Stimulated activated CD4-positive, alpha-beta T cell treated with anti-CD3 and anti-CD28 coated beads, Interleukin-15, amount 100 ng/mL, for 48 hours (primary cell): ENCODE results near the gene CELF1.

ENCODE experiments used
- DNase-seq, 2 donors: peaks; one replicate each; pipeline ENCODE4 v3.0.0-alpha.2; 2020; ENCODE audit warnings: low read depth in 2 of 2

The CELF1 gene

DNA sequence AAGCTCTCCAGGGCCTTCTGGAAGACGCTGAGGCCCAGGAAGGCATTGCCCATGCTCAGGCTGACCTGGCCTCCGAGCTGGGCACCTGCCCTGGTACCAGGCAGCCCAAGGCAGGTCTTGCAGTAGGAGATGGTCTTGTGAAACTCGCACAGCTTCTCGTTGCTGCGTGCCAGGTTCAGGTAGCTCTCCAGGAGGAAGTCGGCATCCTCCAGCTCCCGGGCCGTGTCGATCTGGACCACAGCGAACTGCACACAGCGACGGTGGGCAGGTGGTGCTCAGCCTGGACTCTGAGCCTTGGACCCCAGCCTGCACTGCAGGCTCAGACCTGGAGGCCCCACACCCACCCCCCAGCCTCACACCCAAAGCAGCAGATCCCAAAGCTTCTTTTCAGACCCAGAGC is 105.0 kb downstream of the CELF1 start:
- no peak for DNase-seq

DNA sequence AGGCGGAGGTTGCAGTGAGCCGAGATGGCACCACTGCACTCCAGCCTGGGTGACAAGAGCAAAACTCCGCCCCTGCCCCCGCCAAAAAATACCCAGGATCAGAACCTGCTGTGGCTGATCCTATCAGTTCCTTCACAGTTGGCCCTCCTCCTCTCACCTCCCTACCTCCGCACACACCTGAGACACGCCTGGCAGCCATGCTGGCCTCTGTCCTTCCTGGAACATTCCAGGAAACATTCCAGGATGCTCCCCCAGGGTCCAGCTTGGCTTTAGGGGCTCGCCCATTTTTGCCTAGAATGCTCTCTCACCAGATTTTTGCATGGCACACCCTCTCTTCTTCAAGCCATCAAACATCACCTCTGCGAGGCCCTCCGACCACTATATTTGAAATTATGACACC is 106.1 kb downstream of the CELF1 start:
- DNase-seq, result no peak

DNA sequence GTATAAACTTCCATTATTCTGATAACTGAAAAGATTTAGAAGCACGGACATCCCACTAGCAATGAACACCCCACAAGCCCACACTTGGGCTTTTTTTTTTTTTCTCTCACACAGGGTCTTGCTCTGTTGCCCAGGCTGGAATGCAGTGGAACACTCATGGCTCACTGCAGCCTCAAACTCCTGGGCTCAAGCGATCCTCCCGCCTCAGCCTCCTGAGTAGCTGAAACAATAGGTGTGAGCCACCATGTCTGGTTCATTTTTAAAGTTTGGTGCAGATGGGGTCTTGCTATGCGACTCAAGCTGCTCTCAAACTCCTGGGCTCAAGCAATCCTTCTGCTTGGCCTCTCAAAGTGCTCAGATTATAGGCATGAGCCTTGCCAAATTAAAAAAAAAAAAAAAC is 107.1 kb downstream of the CELF1 start:
- DNase-seq, result no peak

DNA sequence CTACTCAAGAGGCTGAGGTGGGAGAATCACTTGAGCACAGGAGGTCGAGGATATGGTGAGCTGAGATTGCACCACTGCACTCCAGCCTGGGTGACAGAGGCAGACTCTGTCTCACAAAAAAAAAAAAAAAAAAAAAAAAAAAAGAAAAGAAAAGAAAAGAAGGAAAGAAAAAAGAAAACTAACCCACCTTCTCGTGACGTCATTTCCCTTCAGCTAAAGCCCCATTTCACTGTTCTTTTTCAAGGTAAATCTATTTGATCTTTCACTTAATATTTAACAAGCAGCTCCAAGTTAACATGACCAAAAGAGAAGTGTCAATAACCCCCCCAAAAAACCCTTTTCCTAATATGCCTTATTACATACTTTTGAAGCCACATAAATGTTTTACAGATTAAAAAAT is 109.1 kb downstream of the CELF1 start:
- DNase-seq, result no peak

DNA sequence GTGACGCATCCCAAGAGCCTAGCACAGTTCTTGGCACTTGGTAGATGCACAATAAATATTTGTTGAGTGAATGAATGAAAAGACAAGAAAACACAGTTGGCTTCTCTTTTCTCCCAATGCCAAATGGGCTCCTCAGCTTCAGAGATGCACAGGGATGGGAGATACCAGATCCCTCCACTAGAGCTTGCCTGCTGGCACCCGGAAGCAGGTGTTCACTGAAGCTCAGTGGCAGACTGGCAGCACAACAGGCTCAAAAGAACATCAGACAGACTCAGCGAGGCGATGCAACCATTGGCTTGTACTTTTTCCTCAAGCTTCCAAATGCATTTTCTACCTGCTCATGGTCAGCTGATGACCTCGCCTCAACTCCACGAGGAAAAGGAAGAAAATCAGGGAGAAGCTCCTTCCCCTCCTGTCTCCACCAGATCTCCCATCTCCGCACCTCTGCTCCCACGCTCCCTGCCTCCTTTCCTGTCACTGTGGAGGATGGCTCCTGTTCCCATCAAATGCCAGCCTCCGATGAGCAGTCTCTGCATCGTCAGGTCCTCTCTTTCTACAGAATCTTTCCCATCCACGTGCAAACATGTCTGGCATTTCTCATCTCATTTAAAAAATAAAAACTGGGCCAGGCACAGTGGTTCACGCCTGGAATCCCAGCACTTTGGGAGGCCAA is 109.8 kb downstream of the CELF1 start:
- DNase-seq, result no peak

DNA sequence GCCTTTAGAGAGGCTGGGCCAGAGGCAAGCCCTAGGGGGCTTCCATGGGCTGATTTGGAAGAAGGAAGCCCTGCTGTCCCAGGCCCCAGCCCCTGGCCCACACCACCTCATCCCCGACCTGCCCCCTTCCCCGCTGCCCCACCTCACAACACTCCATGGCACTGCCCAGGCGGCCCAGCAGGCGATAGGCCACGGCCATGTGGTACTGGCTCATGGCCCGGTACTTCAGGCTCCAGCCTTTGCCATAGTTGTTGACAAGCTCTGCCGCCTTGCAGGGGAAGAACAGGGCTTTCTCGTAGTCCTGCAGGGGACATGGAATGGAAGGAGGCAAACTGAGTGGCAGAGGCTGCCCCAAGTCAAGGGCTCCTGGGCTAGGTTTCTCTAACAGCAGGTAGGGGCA is 110.4 kb downstream of the CELF1 start:
- DNase-seq, result no peak

DNA sequence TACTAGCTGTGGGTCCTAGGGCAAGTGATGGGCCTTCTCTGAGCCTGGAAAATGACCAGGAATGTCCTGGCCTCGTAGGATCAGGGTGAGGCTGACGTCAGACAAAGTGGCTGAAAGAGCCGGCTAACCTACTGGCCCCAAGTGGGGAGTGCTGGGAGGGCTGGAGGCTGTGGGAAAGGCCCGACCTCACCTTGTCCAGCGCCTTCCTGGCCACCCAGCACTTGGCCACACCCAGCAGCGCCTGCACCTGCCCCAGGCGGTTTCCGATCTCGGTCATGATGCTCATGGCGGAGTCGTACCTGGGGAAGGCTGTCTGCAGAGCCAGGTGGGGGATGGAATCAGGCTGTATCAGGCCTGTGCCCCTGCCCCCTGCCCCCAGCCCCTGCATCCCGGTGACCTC is 111.5 kb downstream of the CELF1 start:
- no peak for DNase-seq

DNA sequence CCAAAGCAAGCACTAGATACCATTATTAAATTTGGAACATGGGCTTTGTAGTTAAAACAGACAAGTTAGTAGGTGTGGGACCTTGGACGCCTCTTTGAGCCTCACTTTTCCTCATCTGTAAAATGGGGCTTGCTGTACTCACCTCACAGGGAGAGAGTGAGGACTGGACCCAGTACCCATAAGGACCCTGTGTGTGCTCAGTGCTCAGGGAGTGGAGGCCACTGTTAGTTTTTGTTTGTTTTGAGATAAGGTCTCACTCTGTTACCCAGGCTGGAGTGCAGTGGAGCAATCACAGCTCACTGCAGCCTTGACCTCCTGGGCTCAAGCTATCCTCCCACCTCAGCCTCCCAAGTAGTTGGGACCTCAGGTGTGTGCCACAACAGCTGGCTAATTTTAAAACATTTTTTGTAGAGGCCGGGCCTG is 112.9 kb downstream of the CELF1 start:
- DNase-seq, result no peak

DNA sequence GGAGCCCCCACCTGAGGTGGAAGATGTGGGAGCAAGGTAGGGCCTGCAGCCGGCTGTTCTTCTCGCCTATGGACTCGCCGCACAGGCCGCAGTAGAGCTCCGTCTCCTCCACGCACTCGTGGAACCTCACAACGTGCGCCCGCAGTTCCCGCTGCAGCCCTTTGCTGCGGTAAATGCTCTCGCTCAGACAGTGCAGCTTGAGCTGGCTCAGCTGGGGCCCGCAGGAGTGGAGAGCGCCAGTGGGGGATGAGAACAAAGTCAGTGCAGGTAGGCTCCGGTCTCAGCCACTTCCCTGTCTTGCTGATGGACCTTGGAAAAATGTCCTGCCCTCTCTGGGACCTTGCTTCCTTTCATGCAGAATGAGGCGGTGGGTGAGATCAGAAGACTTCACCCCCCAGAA is 114.2 kb downstream of the CELF1 start:
- no peak for DNase-seq

DNA sequence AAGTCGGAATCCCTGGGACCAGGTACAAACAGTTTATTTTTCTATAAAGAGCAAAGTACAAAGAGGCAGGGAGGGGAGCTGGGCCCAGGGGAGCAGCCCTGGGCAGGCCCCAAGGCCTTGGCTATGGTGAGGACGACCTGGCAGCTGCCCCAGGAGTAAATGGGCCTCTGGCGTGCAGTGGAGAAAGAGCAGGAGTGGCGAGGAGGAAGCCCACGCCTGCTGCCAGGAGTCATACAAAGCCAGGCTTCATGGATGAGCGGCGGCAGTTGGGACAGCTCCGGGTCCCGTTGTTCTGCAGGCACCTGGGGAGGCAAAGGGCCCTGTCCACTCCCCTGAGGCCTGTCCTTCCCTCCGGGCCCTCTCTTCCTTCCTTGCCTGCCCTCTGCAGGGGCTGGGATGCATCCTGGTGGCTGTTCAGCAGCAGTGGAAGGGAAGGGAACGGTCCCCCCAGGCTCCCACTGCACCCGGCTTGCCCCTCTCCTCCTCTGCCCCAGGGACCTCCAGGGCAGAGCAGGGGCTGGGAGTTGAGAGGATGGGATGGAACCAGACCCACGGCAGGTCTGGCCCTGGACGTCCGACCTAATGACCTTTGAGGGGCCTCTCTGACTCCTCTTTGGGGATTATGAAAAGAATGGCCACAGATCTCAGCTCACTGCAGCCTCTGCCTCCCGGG is 115.0 kb downstream of the CELF1 start:
- no peak for DNase-seq

DNA sequence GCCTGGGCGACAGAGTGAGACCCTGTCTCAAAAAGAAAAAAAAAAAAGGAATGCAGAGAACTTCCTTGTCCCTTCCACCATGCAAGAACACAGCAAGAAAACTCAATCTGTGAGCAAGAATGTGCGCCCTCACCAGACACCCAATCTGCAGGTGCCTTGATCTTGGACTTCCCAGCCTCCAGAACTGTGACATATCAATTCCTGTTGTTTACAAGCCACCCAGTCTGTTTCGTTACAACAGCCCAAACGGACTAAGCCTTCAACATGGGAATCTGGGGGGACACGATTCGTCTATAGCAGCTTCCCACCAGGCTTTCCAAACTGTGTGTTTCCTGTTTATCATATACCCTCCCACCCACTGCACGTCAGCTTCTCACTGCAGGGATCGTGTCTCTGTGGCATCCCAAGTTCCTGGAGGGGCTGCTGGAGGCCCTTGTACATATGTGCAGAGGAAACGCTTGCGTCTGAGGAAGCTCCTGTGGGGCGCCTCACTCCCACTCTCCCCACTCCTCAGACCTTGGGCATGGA is 115.7 kb downstream of the CELF1 start:
- no peak for DNase-seq

DNA sequence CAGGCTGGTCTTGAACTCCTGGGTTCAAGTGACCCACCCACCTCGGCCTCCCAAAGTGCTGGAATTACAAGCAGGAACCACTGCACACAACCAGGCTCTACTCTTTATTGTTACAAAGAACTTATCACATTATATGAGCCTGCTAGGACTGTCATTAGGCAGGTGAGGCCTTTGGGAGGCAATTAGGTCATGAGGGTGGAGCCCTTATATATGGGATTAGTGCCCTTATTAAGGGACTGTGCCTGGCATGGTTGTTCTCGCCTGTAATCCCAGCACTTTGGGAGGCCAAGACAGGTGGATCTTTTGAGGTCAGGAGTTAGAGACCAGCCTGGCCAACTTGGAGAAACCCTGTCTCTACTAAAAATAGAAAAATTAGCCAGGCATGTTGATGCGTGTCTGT is 116.2 kb downstream of the CELF1 start:
- no peak for DNase-seq

DNA sequence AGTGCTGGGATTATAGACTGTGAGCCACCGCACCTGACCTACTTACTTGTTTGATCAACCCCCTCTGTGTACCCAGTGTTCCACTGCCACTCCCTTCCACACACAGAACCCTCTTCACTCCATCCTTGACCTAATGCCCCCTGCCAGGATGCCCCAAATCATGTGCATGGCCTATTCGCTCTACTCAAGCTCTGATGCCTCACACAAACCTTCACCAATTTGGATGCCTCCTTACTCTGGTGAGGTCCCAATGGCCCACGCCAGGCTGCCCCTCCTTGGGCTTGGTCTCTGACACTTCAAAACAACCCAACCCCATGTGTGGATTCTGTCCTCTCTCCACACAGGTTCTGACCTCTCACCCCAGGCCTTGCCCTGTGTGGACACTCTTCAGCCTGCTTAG is 117.2 kb downstream of the CELF1 start:
- DNase-seq, result no peak

DNA sequence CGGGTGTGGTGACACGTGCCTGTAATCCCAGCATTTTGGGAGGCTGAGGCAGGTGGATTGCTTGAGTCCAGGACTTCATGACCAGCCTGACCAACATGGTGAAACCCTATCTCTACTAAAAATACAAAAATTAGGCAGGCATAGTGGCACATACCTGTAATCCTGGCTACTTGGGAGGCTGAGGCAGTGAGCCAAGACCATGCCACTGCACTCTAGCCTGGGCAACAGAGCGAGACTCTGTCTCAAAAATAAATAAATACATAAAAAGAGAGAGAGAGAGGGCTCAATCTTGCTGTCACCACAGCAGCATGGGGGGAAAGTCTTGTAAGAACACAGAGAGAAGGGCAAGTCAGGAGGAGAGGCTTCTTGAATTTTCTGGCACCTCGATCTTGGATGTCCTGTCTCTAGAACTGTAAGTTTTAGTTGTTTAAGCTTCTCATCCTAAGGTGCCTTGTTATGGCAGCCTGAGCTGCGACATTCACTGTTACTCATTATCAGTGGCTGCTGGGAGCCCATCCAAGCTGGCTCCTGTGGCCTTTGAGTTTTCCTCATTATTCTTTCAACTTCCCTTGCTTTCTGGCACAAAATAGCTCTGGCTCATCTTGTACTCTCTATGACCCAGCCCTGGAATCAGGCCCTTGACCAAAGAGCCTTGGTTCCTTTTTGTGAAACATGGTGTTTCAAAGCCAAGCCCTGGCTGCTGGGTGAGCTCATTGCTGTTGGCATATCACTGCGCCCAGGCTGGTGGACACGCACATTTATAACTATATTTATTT is 118.7 kb downstream of the CELF1 start:
- no peak for DNase-seq

DNA sequence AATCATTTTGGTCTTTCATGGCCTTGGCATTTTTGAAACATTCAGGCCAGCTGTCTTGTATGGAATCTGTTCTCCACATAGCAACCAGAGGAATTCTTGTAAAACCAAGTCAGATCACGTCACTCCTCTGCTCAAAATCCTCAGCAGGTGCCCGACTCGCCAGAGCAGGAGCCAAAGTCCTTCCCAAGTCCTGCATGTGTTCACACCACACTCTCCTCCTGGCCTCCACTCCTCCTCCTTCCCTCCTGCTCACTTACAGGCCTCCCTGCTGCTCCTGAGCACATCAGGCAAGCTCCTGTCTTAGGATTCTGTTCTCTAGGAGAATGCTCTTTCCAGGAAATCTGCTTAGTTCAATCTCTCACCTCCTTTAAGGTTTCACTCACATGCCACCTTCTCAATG is 119.8 kb downstream of the CELF1 start:
- DNase-seq, result no peak

DNA sequence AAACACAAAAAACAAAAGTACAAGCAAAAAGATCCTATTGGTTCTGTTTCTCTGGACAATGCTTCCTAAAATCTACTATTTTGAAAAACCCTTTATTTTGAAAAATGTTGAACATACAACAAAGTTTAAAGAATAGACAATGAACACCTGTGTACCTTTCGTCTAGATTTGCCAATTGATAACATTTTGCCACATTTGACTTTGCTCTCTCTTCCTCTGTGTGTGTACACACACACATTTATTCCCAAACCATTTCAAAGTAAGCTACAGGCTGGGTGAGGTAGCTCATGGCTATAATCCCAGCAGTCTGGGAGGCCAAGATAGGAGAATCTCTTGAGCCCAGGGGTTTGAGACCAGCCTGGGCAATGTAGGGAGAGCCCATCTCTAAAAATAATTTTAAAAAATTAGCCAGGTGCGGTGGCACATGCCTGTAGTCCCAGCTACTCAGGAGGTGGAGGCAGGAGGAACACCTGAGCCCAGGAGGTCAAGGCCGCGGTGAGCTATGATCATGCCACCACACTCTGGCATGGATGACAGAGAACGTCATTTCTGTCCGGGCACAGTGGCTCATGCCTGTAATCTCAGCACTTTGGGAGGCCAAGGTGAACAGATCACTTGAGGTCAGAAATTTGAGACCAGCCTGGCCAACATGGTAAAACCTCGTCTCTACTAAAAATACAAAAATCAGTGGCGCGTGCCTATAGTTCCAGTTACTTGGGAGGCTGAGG is 121.4 kb downstream of the CELF1 start:
- no peak for DNase-seq

DNA sequence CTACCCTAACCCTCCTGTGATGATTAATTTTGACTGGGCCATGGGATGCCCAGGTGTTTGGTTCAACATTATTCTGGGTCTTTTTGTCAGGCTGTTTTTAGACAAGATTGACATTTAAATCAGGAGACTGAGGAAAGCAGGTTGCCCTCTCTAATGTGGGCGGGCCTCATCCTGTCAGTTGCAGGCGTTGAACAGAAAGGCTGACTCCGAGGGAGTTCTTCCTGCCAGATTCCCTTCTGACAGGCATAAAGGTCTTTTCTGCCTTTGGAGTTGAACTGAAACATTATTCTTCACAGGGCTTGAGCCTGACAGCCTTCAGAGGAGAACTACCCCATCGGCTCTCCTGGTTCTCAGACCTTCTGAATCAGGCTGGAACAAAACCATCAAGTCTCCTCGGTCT is 122.4 kb downstream of the CELF1 start:
- no peak for DNase-seq

DNA sequence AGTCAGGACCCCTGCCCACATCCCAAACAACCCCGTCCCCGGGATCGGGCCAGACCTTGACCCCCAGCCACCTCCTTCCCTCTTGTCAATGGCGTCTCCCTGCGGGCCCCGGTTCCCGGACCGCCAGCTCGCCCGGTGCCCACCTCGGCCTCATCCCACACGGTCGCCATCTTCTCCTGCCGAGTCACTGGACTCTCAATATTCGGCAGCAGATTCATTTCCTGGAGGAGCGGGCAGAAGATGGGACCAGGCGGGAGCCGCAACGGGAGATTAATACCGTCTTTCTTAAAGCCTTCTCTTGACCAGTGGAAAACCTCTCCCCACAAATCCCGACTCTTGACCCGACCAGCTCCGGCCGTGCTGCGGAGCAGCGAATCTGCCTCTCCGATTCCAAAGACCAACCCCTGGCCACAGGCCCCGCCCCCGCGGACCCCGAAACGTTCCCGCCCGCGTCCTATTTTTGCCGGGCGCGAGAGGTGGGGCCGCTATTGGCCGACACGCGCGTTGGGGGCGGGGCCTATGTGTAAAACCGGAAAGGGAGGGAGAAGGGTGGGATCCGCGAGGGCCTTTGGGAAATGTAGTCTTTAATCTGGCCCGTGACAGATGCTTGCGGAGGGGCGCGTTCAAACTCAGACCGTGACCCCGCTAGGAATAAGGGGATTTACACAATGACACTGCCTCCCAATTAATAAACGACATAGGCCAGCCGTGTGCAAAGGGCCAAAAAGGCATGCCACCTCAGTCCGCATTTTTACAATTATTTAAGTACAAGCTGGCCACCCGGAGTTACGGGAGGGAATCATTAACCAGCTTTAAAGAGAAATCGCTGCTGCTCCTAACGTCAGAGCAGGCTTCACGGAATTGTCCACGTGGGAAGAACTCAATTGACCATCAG is 126.6 kb downstream of the CELF1 start, which contains the start of gene PSMC3:
Gene PSMC3 (minus strand): TSS at position 378 of the 895 bp plus-strand sequence. CDS start 160 bp downstream, at position 218.
- DNase-seq, result peak; percentile 98 to 99

DNA sequence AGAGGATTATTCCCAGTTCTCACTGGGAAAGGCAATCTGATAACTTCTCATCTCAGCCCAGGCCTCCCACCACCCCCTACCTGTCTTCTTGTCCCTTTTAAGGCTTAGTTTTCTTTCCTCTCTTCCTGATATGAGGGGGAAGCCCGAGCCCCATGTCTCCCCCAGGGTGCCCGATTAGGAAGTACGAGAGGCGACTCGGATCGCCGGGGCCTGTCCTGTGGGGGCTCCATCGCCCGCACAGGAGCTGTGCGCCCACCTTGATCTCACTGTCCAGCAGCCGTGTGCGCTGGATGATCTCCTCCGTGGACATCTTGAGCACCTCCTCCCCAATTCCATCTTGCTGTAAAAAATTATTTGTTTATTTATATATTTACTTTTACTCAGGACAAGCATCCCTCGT is 127.3 kb downstream of the CELF1 start:
- no peak for DNase-seq

DNA sequence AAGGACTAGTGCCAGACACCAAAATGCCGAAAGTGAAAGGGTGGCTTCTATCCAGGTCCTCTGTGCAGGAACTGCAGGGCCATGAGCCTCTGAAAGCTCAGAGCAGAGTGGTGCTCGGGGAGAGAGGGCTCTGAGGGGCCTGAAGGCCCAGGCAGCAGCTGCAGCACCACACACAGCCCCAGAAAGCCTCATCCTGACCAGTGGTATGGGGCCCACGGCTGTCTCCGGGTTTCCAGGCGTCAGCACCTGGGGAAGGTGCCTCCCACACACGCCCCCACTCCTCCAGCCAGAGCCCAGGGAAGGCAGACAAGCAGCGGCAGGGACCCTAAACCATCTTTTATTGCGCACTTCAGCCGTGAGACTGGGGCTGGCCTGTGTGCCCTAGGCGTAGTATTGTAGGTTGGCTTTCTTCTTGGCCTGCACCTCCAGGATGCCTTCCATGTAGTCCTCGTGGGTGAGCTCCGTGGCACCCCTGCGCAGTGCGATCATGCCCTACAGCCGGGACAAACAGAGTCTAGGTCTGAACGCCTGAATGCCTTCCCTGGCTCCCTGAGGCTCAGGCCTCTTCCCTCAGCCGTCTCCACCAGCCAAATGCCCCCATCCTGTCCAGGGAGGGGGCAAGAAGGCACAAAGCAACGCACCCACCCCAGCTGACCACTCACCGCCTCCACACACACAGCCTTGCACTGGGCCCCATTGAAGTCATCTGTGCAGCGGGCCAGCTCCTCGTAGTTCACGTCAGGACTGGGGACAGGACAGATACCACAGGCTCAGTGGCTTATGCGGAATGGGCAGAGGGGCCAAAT is 134.3 kb downstream of the CELF1 start:
- DNase-seq, result no peak
